ENCODE measurements around the gene RARRES1. TPM values are rescaled to one million over a fixed set of nuclear protein-coding genes. Genes with fewer than 3 reads are reported as not detected.

RARRES1 gene, protein sequence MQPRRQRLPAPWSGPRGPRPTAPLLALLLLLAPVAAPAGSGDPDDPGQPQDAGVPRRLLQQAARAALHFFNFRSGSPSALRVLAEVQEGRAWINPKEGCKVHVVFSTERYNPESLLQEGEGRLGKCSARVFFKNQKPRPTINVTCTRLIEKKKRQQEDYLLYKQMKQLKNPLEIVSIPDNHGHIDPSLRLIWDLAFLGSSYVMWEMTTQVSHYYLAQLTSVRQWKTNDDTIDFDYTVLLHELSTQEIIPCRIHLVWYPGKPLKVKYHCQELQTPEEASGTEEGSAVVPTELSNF
- 100 to 1,000 TPM in 1 of 3 donors, 10 to 100 TPM in 1, 1 to 10 TPM in 1; 7.3 to 147 (median 78.2) TPM for polyA plus RNA-seq

DNA sequence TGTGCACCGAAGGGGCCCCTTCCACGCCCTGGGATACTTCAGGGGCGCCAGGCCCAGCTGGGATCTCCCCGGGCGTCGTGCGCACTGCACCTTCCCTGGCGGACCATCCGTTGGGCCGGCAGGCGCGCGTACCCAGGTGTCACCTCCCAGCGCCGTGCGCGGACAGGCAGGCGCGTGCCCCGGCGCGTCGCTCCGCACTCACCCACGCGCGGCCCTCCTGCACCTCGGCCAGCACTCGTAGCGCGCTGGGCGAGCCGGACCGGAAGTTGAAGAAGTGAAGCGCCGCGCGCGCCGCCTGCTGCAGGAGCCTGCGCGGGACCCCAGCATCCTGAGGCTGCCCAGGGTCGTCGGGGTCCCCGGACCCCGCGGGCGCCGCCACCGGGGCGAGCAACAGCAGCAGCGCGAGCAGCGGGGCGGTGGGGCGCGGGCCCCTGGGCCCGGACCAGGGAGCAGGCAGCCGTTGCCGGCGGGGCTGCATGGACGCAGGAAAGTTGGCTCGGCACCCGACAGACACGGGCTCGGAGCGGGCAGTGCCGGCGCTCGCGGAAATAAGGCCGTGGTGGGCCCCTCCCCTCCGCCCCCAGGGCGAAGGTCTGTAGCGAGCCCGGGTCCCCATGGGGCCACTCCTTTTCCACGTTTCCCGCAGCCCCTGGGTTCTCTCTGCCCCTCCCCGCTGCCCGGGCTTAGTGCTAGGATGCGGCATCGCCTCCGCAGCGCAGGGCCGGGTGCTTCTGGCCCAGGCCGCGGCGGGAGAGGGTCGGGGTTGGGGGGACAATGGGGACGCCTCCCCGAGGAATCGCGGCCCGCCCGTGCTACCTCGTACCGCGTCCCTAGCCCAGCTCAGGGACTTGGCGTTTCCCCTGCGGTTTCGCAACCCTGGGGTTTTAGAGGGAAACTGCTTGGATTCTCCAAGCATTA is at the start of gene RARRES1:
Gene RARRES1, minus strand, starts transcription at position 520 of the 918 bp plus-strand sequence. Its CDS starts 42 bp downstream, at position 478.
- WGBS, 3 donors, result 1 to 3% (median 2%) methylated on average over 84 to 101 of the region's 101 CpGs
- H3K27ac ChIP-seq (ENCODE audit: low read depth, low read length), result peak within 1 kb of the TSS; percentile 48

- 58 to 82% (median 80%) methylated on average over 1 of the region's 1 CpG for WGBS, 3 donors
- H3K27ac ChIP-seq (ENCODE audit: low read depth, low read length), result no peak overlapping the region
These were observed 49.6 kb upstream of the RARRES1 start for GRCh38 chr3:158781849-158782248.

GRCh38 chr3:158781191-158781590 is 48.9 kb upstream of the RARRES1 start:
- 92 to 96% (median 94%) methylated on average over 2 of the region's 2 CpGs for WGBS, 3 donors
- no peak overlapping the region for H3K27ac ChIP-seq (ENCODE audit: low read depth, low read length)

DNA sequence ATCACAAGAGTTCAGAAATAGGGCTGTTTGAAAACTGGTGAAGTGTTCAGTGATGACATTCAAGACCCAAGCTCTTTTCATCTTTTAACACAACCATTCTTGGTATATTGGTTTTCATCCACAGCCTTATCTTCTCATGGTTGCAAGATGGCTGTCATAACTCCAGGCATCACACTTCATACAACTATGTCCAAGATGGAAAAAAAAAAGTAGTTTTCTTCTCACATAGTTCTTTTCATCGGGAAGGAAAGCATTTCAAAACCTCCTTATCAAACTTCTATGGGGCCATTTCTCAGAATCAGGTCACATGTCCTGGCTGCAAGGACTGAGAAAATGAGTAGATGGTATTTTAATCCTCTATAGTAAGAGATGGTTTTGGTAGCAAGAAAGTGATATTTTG is 48.5 kb upstream of the RARRES1 start:
- WGBS, 3 donors, result 64 to 89% (median 86%) methylated on average over 1 of the region's 1 CpG
- H3K27ac ChIP-seq (ENCODE audit: low read depth, low read length), result no peak overlapping the region

- H3K27ac ChIP-seq (ENCODE audit: low read depth, low read length), result no peak overlapping the region
- 66 to 74% (median 71%) methylated on average over 3 of the region's 3 CpGs for WGBS, 3 donors
These were observed 45.1 kb upstream of the RARRES1 start for GRCh38 chr3:158777161-158777873.

- 81 to 91% (median 87%) methylated on average over 7 of the region's 7 CpGs for WGBS, 3 donors
- no peak overlapping the region for H3K27ac ChIP-seq (ENCODE audit: low read depth, low read length)
These were observed 44.3 kb upstream of the RARRES1 start for GRCh38 chr3:158776531-158776930.

DNA sequence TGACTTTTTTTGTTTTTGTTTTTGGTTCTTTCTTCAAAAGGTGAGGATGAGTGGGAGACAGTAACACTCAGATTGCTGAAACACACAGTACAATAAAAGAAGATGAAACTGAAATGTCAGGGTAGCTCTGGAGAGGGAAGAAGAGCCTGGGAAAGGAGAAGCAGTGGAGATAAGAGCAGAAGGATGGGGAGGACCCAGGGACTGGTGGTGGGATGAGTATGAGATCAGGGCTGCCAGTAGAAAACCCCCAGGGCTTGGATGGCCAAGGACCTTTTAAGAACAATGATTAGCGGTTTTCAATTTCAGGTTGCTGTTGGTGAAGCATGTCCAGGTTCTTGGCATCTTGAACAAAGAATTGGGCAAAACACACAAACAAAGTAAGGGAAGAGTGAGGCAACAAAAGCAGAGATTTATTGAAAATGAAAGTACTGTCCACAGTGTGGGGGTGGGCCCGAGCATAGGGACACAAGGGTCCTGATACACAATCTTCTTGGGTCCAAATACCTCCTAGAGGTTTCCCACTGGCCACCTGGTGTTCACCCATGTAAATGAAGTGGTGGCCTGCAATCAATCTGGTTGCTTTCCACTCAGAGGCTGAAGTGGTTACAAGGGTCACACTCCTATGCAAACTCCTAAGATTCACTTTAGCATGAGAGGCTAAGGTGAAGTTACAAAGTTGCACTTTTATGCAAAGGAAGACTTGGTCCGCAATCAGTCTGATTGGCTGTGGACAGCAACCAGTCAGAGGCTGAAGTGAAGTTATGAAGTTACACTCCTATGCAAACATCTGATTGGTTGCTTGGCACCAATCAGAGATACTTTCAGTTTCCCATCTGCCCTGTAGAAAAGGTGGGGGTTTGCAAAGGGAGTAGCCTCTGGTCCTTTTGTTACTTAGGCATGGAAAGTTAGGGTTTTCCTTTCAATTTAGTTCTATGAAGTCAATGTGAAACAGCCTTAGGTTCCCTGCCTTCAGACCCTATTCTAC is 43.5 kb upstream of the RARRES1 start:
- 80 to 95% (median 92%) methylated on average over 3 of the region's 3 CpGs for WGBS, 3 donors
- H3K27ac ChIP-seq (ENCODE audit: low read depth, low read length), result no peak overlapping the region

DNA sequence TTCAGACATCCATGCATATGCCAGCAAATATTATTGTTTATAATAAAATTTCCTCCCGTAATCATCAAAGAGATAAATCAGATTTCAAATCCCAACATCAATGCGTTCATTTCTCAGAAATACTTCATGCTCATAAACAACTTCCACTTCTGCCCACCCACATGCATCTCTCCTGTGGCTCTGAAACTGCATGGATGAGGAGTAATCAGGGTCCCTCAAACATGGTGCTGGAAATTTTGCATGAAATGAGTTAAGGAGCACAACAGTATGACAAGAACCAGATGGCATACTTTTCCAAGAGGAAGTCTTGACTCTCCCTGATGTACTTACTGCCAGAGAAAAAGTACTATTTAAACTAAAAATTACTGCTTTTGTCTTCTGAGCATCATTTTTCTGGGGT is 42.7 kb upstream of the RARRES1 start:
- no peak overlapping the region for H3K27ac ChIP-seq (ENCODE audit: low read depth, low read length)
- 61 to 84% (median 63%) methylated on average over 2 of the region's 2 CpGs for WGBS, 3 donors

DNA sequence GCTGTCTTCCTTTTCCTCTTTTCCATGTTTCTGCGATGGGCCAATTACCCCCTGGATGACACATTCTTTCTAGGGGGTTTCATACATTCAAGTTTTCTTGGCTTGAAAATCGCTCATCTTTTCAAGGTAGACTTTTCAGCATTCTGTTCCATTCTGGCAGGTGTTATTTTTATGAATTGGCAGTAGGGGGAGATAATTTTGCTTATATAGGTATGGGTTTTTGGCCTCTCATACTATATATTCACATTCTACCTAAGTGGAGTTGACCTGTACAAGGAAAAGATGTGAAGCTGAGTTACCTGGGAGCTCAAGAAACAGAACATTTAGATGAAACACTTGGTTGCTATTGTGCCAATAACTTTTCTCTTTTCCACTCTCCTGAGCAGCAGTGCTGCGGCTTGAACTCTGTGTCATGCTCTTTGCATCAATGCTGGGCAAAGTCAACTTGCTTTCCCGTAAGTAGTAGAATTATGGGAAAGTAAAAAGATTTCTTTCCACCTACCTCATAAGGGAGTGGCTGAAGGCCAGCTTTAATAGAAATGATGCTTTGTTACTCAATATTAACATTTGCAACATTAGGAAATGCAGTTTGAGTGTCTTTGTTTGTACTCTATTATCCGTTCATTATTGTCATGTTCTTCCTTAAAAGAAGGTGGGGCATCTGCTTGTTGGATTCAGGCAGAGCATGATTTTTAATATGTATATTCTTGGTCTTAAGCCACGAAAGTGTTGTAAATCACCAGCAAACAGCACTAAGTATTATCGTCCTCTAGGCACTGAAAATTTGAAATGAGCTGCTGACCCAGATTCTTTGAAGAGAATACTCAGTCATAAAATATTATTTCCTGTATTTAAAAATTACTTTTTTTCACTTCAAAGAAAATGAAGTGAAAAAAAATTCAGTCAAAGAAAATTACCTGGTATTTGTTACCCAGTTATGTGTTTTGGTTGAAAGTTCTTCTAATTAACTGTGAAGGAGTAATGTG is 41.9 kb upstream of the RARRES1 start:
- 65 to 80% (median 66%) methylated on average over 7 of the region's 7 CpGs for WGBS, 3 donors
- no peak overlapping the region for H3K27ac ChIP-seq (ENCODE audit: low read depth, low read length)

DNA sequence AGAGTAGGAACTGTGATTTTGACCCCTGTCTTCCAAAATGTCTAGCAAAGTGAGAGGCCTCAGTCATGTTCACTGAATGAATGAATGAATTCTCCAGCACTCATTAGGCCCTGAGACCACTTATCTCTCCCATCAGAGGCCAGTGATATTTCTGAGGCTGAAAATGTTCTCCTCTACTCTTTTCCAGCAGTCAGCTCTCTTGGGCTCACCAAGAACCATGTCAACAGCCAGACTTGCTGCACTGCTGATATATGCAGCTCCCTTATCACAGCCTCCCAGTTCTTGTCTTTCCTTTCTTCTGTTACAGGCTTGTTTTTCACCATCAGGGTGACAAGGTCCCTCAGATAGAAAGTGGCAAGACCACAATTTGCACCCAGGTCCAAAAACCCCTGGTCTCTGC is 40.9 kb upstream of the RARRES1 start:
- H3K27ac ChIP-seq (ENCODE audit: low read depth, low read length), result no peak overlapping the region

DNA sequence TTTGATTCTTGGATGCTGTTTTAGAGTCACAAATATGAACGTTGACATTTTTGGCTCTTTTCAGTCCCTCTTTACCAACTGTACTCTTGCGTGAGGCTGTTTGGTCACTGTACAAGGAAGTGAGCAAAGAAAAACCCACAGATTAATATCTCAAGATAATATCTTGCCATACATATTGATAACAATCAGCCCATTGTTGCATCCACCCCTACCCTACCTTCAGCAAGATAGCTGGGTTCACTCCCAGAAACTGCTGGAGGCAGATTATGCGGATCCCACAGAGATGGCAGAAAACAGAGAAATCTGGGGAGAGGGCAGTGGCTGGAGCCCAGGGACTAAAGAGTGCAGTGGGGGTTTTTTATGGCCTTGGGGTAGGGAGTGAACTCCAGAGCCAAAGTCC is 39.7 kb upstream of the RARRES1 start:
- H3K27ac ChIP-seq (ENCODE audit: low read depth, low read length), result no peak overlapping the region
- WGBS, 3 donors, result 48 to 67% (median 61%) methylated on average over 3 of the region's 3 CpGs

DNA sequence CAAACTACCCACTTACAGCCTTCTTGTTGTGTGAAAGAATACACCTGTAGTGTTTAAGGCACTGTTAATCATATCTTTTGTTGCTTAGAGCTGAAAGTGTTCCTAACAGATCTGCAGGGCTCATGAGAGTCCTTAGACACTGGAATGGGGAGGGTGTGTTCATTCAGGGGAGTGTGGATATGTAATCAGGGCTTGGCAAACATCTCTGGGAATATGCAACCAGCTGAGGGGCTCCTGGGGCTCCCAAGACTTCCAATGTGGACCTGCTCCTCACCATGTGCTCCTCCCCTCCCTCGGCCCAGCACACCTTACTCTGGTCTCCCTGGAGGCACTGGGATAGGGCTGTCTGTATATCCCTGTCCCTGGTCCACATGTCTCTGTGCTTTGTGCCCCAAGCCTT is 39.3 kb upstream of the RARRES1 start:
- 85 to 95% (median 89%) methylated on average over 1 of the region's 1 CpG for WGBS, 3 donors
- no peak overlapping the region for H3K27ac ChIP-seq (ENCODE audit: low read depth, low read length)

DNA sequence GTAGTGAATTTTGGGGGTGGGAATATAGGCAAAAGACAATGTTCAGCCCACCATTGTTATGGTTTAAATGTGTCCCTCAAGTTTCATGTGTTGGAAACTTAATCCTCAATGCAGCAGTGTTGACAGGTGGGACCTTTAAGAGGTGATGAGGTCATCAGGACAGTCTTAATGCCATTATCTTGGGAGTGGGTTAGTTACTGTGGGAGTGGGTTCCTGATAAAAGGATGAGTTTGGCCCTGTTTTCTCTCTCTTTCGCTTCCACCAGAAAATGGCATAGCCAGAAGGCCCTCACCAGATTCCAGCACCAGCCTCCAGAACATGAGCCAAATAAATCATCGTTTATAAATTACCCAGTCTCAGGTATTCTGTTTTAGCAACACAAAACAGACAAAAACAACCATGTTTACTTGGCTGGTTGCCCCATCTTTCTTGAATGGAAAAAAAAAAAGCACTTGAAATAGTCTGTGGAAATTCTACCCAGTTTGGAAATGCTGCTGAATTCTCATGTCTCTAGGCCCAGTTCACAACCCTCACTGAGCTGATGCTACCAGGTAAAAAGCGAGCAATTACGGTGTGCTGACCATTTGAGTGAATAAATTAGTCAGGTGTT is 38.6 kb upstream of the RARRES1 start:
- H3K27ac ChIP-seq (ENCODE audit: low read depth, low read length), result peak overlapping the region; percentile 1
- WGBS, 3 donors, result 86 to 90% (median 86%) methylated on average over 4 of the region's 4 CpGs

GRCh38 chr3:158769952-158770740 is 37.9 kb upstream of the RARRES1 start:
- WGBS, 3 donors, result 82 to 84% (median 84%) methylated on average over 10 of the region's 10 CpGs
- H3K27ac ChIP-seq (ENCODE audit: low read depth, low read length), result peak overlapping the region; percentile 58

DNA sequence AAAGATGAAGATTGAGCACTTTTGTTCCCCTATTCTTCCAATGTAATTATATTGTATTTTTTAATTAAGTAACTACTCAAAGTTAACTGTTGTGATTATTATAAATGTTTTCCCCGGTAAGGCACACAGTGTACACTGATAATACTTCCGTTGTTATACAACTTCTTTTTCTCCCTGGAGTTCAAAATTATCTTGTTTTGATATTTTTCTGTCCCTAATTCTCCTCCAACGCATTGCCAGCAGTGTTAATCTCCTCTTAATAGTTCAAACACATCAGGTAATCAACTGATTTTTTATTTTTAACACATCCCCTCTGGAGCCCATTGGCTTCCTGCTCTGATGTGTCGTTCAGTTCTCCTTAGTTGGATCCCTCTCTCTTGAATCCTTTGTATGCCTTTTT is 37.3 kb upstream of the RARRES1 start:
- no peak overlapping the region for H3K27ac ChIP-seq (ENCODE audit: low read depth, low read length)
- 29 to 46% (median 42%) methylated on average over 4 of the region's 4 CpGs for WGBS, 3 donors
